Stimulated activated CD4-positive, alpha-beta T cell treated with anti-CD3 and anti-CD28 coated beads, Interleukin-12 subunit alpha, Interleukin-12 subunit beta, amount 100 ng/mL, for 4 hours (primary cell): Measurements from ENCODE around the gene HSCB.
A peak's percentile ranks its signal among the peaks of the same experiment; 100 is the strongest.
"Not testable (repeated sequence)": the region's sequence is repeated elsewhere in the genome, so short reads cannot be mapped to it uniquely, and the experiment has no call there.

Source experiments
- DNase-seq: peaks from one replicate; pipeline ENCODE4 v3.0.0-alpha.2; 2020

The HSCB gene

GRCh38 chr22:28792491-28793383 lies 50.9 kb downstream of the HSCB start:
- no peak for DNase-seq

GRCh38 chr22:28793976-28794584 lies 52.2 kb downstream of the HSCB start:
- DNase-seq = no peak

- DNase-seq = no peak
Observed at GRCh38 chr22:28795071-28795693, 53.3 kb downstream of the HSCB start.

GRCh38 chr22:28795932-28796856 lies 54.4 kb downstream of the HSCB start:
- no peak for DNase-seq

- DNase-seq = no peak
Observed at GRCh38 chr22:28798810-28799605, 57.2 kb downstream of the HSCB start.

- peak; percentile 37 for DNase-seq
Observed at GRCh38 chr22:28799606-28800307, 57.9 kb downstream of the HSCB start.

GRCh38 chr22:28800308-28801041 lies 58.6 kb downstream of the HSCB start, which contains the start of gene XBP1:
Gene XBP1, minus strand, starts transcription at chr22:28800569.
- DNase-seq = peak; percentile 86

GRCh38 chr22:28801845-28802594 lies 60.2 kb downstream of the HSCB start:
- no peak for DNase-seq

- DNase-seq = no peak
Observed at GRCh38 chr22:28802595-28803123, 60.8 kb downstream of the HSCB start.

- DNase-seq = not testable (repeated sequence)
Observed at GRCh38 chr22:28805426-28805825, 63.6 kb downstream of the HSCB start.
